ENCODE data around the gene ARID5B.
A peak's percentile ranks its signal among the peaks of the same experiment; 100 is the strongest.
"Not testable (repeated sequence)": the region's sequence is repeated elsewhere in the genome, so short reads cannot be mapped to it uniquely, and the experiment has no call there.

ARID5B gene

DNA sequence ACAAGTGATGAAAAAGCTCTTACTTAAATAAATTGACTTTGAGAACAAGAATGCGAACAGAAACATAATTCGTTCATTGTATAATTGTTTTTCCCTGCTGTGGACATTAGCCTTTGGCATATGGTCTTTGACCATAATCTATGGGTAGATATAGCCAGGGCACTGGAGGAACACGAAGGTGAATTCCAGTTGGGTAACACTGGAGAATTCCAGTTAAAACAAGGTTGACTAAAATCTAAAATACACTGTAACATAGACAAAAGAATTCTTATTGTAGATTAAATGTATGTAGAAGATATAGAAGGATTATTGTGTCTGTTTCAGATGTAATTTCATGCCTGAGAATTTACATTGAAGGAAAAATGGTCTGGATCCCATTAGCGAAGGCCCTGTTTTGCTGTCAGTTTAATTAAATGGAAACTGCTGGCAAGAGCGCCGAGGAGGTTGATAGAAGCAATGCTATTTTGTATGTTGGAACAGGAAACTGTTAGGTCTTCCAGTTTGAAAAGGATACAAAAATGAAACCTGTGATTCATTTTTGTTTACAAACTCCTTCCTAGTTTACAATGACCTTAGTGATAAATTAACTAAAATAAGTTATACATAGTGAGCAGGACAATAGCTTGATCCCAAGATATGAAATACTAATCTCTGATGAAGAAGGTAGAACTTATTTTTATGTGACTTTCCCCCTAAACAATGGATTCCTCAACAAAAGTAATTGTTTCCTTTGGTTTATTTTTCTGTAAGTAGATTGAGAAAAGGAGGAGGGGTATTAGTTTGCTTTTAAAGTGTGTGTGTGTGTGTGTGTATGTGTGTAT lies 68.9 kb downstream of the ARID5B start:
- peak overlapping the region; percentile 2 for H3K27ac ChIP-seq (ENCODE audit: low read length)
- H3K4me1 ChIP-seq (ENCODE audit: control insufficient read depth, insufficient read depth, low read length) = peaks cover 15% of the 10 kb centered on the region
- H3K27me3 ChIP-seq (ENCODE audit: control insufficient read depth in 1 of 2, insufficient read depth in 2 of 2, low read length in 2 of 2) = no peaks in the 10 kb centered on the region
- no peaks in the 10 kb centered on the region for H3K36me3 ChIP-seq (ENCODE audit: control insufficient read depth in 2 of 2, insufficient read depth in 2 of 2, low read length in 2 of 2)
- H3K9ac ChIP-seq (ENCODE audit: low read length in 2 of 2) = peak overlapping the region in 1 of 2 donors; percentile 40
- no peaks in the 10 kb centered on the region for H3K9me3 ChIP-seq (ENCODE audit: control insufficient read depth in 2 of 2, low read length in 2 of 2)
- peak overlapping the region in 1 of 2 donors; percentile 47 for H3K4me3 ChIP-seq (ENCODE audit: low read length in 2 of 2)

GRCh38 chr10:61971003-61971325 lies 69.5 kb downstream of the ARID5B start:
- Histone ChIP-seq H3K27ac (ENCODE audit: low read length) (no peak overlapping the region), H3K9ac (ENCODE audit: low read length in 2 of 2) (no peak overlapping the region), H3K9me3 (ENCODE audit: control insufficient read depth in 2 of 2, low read length in 2 of 2) (no peaks in the 10 kb centered on the region), H3K27me3 (ENCODE audit: control insufficient read depth in 1 of 2, insufficient read depth in 2 of 2, low read length in 2 of 2) (no peaks in the 10 kb centered on the region), H3K36me3 (ENCODE audit: control insufficient read depth in 2 of 2, insufficient read depth in 2 of 2, low read length in 2 of 2) (no peaks in the 10 kb centered on the region), H3K4me1 (ENCODE audit: control insufficient read depth, insufficient read depth, low read length) (peaks cover 15% of the 10 kb centered on the region), H3K4me3 (ENCODE audit: low read length in 2 of 2) (no peak overlapping the region)

DNA sequence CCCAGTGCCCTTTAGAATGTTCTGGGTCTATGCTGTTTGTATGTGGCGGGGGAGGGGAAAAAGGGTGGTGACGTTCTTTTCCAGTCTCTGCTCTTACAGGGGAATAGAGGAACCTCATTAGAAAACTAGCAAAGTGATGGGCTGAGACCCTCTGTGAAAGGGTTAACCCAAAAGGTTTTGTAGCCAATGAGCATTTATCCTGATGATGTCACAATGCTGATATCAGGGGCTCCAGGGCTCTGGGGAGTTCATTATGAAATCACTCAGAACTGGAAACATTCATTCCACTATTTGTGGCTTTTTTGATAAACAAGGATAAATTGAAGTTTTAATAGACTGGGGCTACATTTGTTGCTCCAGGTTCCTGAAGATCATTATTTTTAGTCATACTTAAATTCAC lies 71.7 kb downstream of the ARID5B start:
- Histone ChIP-seq H3K9me3 (ENCODE audit: control insufficient read depth in 2 of 2, low read length in 2 of 2) (no peaks in the 10 kb centered on the region), H3K27me3 (ENCODE audit: control insufficient read depth in 1 of 2, insufficient read depth in 2 of 2, low read length in 2 of 2) (no peaks in the 10 kb centered on the region), H3K27ac (ENCODE audit: low read length) (no peak overlapping the region), H3K36me3 (ENCODE audit: control insufficient read depth in 2 of 2, insufficient read depth in 2 of 2, low read length in 2 of 2) (no peaks in the 10 kb centered on the region), H3K4me3 (ENCODE audit: low read length in 2 of 2) (no peak overlapping the region), H3K9ac (ENCODE audit: low read length in 2 of 2) (no peak overlapping the region), H3K4me1 (ENCODE audit: control insufficient read depth, insufficient read depth, low read length) (peaks cover 15% of the 10 kb centered on the region)

DNA sequence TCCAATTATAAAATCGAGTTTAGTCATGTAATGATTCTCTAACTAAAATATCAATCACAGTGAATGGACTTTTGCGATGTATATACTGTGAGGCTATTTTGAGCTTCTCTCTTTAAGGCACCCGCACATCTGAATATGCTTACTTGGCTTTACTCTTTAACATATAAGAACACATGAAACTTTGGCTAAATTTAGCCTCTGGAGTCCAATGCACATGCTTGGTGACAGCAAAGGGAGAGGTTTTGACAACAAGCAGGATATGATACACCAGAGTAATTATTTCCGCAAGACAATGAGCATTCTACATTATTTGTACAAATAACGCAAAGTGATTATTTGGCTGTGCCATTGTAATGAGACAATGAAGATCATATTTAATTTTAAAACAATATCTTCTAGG lies 72.4 kb downstream of the ARID5B start:
- Histone ChIP-seq H3K4me3 (ENCODE audit: low read length in 2 of 2) (no peak overlapping the region), H3K9me3 (ENCODE audit: control insufficient read depth in 2 of 2, low read length in 2 of 2) (no peaks in the 10 kb centered on the region), H3K9ac (ENCODE audit: low read length in 2 of 2) (peak overlapping the region in 1 of 2 donors; percentile 2), H3K4me1 (ENCODE audit: control insufficient read depth, insufficient read depth, low read length) (peaks cover 15% of the 10 kb centered on the region), H3K27me3 (ENCODE audit: control insufficient read depth in 1 of 2, insufficient read depth in 2 of 2, low read length in 2 of 2) (no peaks in the 10 kb centered on the region), H3K27ac (ENCODE audit: low read length) (no peak overlapping the region), H3K36me3 (ENCODE audit: control insufficient read depth in 2 of 2, insufficient read depth in 2 of 2, low read length in 2 of 2) (no peaks in the 10 kb centered on the region)

DNA sequence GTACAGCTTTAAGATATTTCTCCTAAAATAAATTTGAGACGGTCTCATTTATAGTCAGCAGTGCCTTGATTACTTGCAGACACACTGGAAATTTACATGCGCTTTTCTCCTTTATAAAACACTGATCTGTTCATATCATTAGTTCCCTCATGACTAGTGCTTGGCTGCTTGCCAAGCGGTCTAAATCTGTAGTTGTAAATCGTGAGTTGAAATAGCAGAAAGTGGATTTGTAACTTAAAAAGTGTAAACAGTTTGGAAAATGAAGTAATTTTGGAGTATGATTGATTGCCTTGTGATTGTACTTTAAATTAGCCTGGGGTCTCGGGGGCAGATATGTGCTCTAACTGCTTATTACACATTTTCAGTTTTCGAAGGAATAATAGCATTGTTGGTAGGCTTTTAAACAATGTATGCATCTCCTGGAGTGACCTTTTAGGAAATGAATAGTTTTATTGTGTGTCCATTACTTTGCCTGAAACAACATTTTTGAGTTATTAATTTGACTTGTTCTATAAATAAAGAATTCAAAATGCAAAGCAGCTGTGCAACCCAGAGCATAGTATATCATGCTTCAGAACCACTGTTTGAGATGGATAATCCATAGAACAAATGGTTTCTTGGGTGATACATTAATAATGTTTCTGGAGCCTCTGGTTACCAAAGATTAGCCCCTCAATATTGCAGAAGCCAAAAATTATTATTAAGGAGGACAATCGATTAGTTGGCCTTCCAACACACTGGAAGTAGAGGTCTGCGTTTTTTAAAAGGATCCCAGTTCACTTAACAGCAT lies 73.3 kb downstream of the ARID5B start:
- peaks cover 15% of the 10 kb centered on the region for H3K4me1 ChIP-seq (ENCODE audit: control insufficient read depth, insufficient read depth, low read length)
- H3K27ac ChIP-seq (ENCODE audit: low read length) = no peak overlapping the region
- no peaks in the 10 kb centered on the region for H3K9me3 ChIP-seq (ENCODE audit: control insufficient read depth in 2 of 2, low read length in 2 of 2)
- H3K4me3 ChIP-seq (ENCODE audit: low read length in 2 of 2) = peak overlapping the region; percentile 24 to 25
- H3K36me3 ChIP-seq (ENCODE audit: control insufficient read depth in 2 of 2, insufficient read depth in 2 of 2, low read length in 2 of 2) = no peaks in the 10 kb centered on the region
- peak overlapping the region in 1 of 2 donors; percentile 2 for H3K9ac ChIP-seq (ENCODE audit: low read length in 2 of 2)
- H3K27me3 ChIP-seq (ENCODE audit: control insufficient read depth in 1 of 2, insufficient read depth in 2 of 2, low read length in 2 of 2) = no peaks in the 10 kb centered on the region

- Histone ChIP-seq H3K4me1 (ENCODE audit: control insufficient read depth, insufficient read depth, low read length) (peaks cover 18% of the 10 kb centered on the region), H3K9me3 (ENCODE audit: control insufficient read depth in 2 of 2, low read length in 2 of 2) (no peaks in the 10 kb centered on the region), H3K27me3 (ENCODE audit: control insufficient read depth in 1 of 2, insufficient read depth in 2 of 2, low read length in 2 of 2) (no peaks in the 10 kb centered on the region), H3K36me3 (ENCODE audit: control insufficient read depth in 2 of 2, insufficient read depth in 2 of 2, low read length in 2 of 2) (no peaks in the 10 kb centered on the region), H3K4me3 (ENCODE audit: low read length in 2 of 2) (peak overlapping the region; percentile 24 to 25), H3K9ac (ENCODE audit: low read length in 2 of 2) (no peak overlapping the region), H3K27ac (ENCODE audit: low read length) (no peak overlapping the region)
These were observed 74.0 kb downstream of the ARID5B start for GRCh38 chr10:61975391-61975932.

DNA sequence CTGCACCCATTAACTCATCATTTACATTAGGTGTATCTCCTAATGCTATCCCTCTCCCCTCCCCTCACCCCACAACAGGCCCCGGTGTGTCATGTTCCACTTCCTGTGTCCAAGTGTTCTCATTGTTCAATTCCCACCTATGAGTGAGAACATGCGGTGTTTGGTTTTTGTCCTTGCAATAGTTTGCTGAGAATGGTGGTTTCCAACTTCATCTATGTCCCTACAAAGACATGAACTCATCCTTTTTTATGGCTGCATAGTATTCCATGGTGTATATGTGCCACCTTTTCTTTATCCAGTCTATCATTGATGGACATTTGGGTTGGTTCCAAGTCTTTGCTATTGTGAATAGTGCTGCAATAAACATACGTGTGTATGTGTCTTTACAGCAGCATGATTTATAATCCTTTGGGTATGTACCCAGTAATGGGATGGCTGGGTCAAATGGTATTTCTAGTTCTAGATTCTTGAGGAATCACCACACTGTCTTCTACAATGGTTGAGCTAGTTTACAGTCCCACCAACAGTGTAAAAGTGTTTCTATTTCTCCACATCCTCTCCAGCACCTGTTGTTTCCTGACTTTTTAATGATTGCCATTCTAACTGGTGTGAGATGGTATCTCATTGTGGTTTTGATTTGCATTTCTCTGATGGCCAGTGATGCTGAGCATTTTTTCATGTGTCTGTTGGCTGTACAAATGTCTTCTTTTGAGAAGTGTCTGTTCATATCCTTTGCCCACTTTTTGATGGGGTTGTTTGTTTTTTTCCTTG lies 75.6 kb downstream of the ARID5B start:
- not testable (repeated sequence) for H3K4me3 ChIP-seq (ENCODE audit: low read length in 2 of 2); H3K27me3 ChIP-seq (ENCODE audit: control insufficient read depth in 1 of 2, insufficient read depth in 2 of 2, low read length in 2 of 2); H3K36me3 ChIP-seq (ENCODE audit: control insufficient read depth in 2 of 2, insufficient read depth in 2 of 2, low read length in 2 of 2); H3K9ac ChIP-seq (ENCODE audit: low read length in 2 of 2); H3K9me3 ChIP-seq (ENCODE audit: control insufficient read depth in 2 of 2, low read length in 2 of 2); H3K27ac ChIP-seq (ENCODE audit: low read length)
- H3K4me1 ChIP-seq (ENCODE audit: control insufficient read depth, insufficient read depth, low read length) = peaks cover 21% of the 10 kb centered on the region

GRCh38 chr10:61978965-61979364 lies 77.5 kb downstream of the ARID5B start:
- no peaks in the 10 kb centered on the region for H3K36me3 ChIP-seq (ENCODE audit: control insufficient read depth in 2 of 2, insufficient read depth in 2 of 2, low read length in 2 of 2)
- no peaks in the 10 kb centered on the region for H3K27me3 ChIP-seq (ENCODE audit: control insufficient read depth in 1 of 2, insufficient read depth in 2 of 2, low read length in 2 of 2)
- no peak overlapping the region for H3K4me3 ChIP-seq (ENCODE audit: low read length in 2 of 2)
- no peak overlapping the region for H3K9ac ChIP-seq (ENCODE audit: low read length in 2 of 2)
- no peak overlapping the region for H3K27ac ChIP-seq (ENCODE audit: low read length)
- no peaks in the 10 kb centered on the region for H3K9me3 ChIP-seq (ENCODE audit: control insufficient read depth in 2 of 2, low read length in 2 of 2)
- peaks cover 15% of the 10 kb centered on the region for H3K4me1 ChIP-seq (ENCODE audit: control insufficient read depth, insufficient read depth, low read length)

DNA sequence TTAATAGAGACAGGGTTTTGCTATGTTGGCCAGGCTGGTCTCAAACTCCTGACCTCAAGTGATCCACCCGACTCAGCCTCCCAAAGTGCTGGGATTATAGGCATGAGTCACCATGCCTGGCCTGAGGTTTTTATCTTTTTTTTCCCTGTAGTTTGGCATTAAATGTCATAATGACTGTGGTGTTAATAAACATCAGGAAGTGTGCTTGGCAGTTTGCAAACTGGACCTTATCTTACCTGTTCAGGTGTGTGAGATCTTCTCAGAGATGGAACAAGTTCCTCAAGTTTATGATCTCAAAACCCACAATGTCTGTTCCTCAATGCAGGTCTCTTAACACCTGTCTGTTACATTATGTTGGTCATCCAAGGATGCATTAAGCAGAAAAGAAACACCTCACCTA lies 80.0 kb downstream of the ARID5B start:
- no peak overlapping the region for H3K4me3 ChIP-seq (ENCODE audit: low read length in 2 of 2)
- no peak overlapping the region for H3K27ac ChIP-seq (ENCODE audit: low read length)
- no peaks in the 10 kb centered on the region for H3K9me3 ChIP-seq (ENCODE audit: control insufficient read depth in 2 of 2, low read length in 2 of 2)
- no peaks in the 10 kb centered on the region for H3K27me3 ChIP-seq (ENCODE audit: control insufficient read depth in 1 of 2, insufficient read depth in 2 of 2, low read length in 2 of 2)
- H3K4me1 ChIP-seq (ENCODE audit: control insufficient read depth, insufficient read depth, low read length) = peaks cover 5% of the 10 kb centered on the region
- no peak overlapping the region for H3K9ac ChIP-seq (ENCODE audit: low read length in 2 of 2)
- no peaks in the 10 kb centered on the region for H3K36me3 ChIP-seq (ENCODE audit: control insufficient read depth in 2 of 2, insufficient read depth in 2 of 2, low read length in 2 of 2)

DNA sequence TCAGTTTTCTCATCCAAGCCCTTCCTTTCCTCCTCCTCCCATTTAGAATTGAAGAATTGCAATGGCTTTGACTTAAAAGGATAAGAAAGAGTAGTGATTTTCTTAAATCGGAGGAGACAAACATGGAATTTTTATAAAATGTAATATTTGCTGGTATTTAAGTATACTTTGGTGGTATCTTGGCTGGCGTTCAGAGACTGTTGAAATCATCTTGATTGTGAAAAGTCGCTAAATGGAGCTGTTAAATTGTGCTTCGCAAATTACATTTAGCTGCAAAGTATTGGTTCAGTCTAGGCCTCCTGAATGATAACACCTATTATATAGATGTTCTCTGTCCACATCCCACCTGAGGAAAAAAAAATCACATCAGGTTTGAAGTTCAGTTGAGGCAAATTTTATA lies 81.8 kb downstream of the ARID5B start:
- H3K4me3 ChIP-seq (ENCODE audit: low read length in 2 of 2) = no peak overlapping the region
- H3K9me3 ChIP-seq (ENCODE audit: control insufficient read depth in 2 of 2, low read length in 2 of 2) = no peaks in the 10 kb centered on the region
- no peaks in the 10 kb centered on the region for H3K27me3 ChIP-seq (ENCODE audit: control insufficient read depth in 1 of 2, insufficient read depth in 2 of 2, low read length in 2 of 2)
- H3K4me1 ChIP-seq (ENCODE audit: control insufficient read depth, insufficient read depth, low read length) = peaks cover 5% of the 10 kb centered on the region
- no peak overlapping the region for H3K27ac ChIP-seq (ENCODE audit: low read length)
- no peak overlapping the region for H3K9ac ChIP-seq (ENCODE audit: low read length in 2 of 2)
- no peaks in the 10 kb centered on the region for H3K36me3 ChIP-seq (ENCODE audit: control insufficient read depth in 2 of 2, insufficient read depth in 2 of 2, low read length in 2 of 2)
